Measurements from ENCODE around the gene MRPL10.

MRPL10 gene

GRCh38 chr17:47866941-47867340 is 35.6 kb upstream of the MRPL10 start:
- no peak for DNase-seq (ENCODE audit: low read depth in 1 of 2, low spot score in 1 of 2)
- no peak for TF ChIP-seq GABPA (IDR thresholded peaks at IDR 0.05; ENCODE audit: low read depth)
- no peak for TF ChIP-seq SPI1 (IDR thresholded peaks at IDR 0.05; ENCODE audit: borderline replicate concordance, low read depth)
- TF ChIP-seq, protein P1, sequence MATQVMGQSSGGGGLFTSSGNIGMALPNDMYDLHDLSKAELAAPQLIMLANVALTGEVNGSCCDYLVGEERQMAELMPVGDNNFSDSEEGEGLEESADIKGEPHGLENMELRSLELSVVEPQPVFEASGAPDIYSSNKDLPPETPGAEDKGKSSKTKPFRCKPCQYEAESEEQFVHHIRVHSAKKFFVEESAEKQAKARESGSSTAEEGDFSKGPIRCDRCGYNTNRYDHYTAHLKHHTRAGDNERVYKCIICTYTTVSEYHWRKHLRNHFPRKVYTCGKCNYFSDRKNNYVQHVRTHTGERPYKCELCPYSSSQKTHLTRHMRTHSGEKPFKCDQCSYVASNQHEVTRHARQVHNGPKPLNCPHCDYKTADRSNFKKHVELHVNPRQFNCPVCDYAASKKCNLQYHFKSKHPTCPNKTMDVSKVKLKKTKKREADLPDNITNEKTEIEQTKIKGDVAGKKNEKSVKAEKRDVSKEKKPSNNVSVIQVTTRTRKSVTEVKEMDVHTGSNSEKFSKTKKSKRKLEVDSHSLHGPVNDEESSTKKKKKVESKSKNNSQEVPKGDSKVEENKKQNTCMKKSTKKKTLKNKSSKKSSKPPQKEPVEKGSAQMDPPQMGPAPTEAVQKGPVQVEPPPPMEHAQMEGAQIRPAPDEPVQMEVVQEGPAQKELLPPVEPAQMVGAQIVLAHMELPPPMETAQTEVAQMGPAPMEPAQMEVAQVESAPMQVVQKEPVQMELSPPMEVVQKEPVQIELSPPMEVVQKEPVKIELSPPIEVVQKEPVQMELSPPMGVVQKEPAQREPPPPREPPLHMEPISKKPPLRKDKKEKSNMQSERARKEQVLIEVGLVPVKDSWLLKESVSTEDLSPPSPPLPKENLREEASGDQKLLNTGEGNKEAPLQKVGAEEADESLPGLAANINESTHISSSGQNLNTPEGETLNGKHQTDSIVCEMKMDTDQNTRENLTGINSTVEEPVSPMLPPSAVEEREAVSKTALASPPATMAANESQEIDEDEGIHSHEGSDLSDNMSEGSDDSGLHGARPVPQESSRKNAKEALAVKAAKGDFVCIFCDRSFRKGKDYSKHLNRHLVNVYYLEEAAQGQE (IDR thresholded peaks at IDR 0.05; ENCODE audit: insufficient replicate concordance, low read depth) = no peak
- TF ChIP-seq, protein P2, sequence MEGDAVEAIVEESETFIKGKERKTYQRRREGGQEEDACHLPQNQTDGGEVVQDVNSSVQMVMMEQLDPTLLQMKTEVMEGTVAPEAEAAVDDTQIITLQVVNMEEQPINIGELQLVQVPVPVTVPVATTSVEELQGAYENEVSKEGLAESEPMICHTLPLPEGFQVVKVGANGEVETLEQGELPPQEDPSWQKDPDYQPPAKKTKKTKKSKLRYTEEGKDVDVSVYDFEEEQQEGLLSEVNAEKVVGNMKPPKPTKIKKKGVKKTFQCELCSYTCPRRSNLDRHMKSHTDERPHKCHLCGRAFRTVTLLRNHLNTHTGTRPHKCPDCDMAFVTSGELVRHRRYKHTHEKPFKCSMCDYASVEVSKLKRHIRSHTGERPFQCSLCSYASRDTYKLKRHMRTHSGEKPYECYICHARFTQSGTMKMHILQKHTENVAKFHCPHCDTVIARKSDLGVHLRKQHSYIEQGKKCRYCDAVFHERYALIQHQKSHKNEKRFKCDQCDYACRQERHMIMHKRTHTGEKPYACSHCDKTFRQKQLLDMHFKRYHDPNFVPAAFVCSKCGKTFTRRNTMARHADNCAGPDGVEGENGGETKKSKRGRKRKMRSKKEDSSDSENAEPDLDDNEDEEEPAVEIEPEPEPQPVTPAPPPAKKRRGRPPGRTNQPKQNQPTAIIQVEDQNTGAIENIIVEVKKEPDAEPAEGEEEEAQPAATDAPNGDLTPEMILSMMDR (IDR thresholded peaks at IDR 0.05; ENCODE audit: insufficient read depth, low read length) = no peak
- no peak for TF ChIP-seq POLR2AphosphoS5 (IDR thresholded peaks at IDR 0.05; ENCODE audit: low read depth)
- H3K4me3 ChIP-seq (replicated peaks; ENCODE audit: insufficient read depth, low read length) = no peak overlapping the region
- H3K27me3 ChIP-seq (ENCODE audit: insufficient read depth, poor library complexity, severe bottlenecking) = peaks cover 14% of the 10 kb centered on the region
- no peak overlapping the region for H3K27ac ChIP-seq (replicated peaks)

DNA sequence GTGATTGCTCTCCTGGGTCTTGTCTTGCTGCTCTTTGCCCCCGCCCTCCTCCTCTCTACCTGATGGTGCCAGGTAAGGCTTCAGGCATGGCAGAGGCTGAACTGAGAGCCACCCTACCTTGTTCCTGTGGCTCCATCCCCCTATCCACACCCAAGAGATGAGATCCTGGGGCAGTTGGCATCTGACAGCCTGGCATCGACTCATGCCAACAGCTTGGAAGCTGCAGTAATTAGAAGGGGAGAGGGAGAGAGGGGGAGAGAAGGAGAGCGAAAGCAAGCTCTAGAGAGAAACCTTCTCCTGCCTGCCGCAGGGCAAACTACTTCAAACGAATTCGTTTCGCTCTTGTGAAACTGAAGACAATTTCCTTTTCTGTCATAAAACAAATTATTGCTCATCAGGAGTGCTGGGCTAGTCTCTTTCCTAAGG is 33.5 kb upstream of the MRPL10 start:
- H3K27ac ChIP-seq (replicated peaks) = no peak overlapping the region
- no peak for DNase-seq (ENCODE audit: low read depth in 1 of 2, low spot score in 1 of 2)
- TF ChIP-seq, protein P1 (IDR thresholded peaks at IDR 0.05; ENCODE audit: insufficient replicate concordance, low read depth) = no peak
- TF ChIP-seq, protein P2 (IDR thresholded peaks at IDR 0.05; ENCODE audit: insufficient read depth, low read length) = no peak
- TF ChIP-seq GABPA (IDR thresholded peaks at IDR 0.05; ENCODE audit: low read depth) (no peak), POLR2AphosphoS5 (IDR thresholded peaks at IDR 0.05; ENCODE audit: low read depth) (no peak), SPI1 (IDR thresholded peaks at IDR 0.05; ENCODE audit: borderline replicate concordance, low read depth) (no peak)

GRCh38 chr17:47862621-47863440 is 31.5 kb upstream of the MRPL10 start:
- no peak overlapping the region for H3K4me3 ChIP-seq (replicated peaks; ENCODE audit: insufficient read depth, low read length)
- H3K27ac ChIP-seq (replicated peaks) = no peak overlapping the region
- H3K27me3 ChIP-seq (ENCODE audit: insufficient read depth, poor library complexity, severe bottlenecking) = peaks cover 7% of the 10 kb centered on the region
- no peak for DNase-seq (ENCODE audit: low read depth in 1 of 2, low spot score in 1 of 2)
- no peak for TF ChIP-seq GABPA (IDR thresholded peaks at IDR 0.05; ENCODE audit: low read depth)
- TF ChIP-seq, protein P1 (IDR thresholded peaks at IDR 0.05; ENCODE audit: insufficient replicate concordance, low read depth) = no peak
- no peak for TF ChIP-seq SPI1 (IDR thresholded peaks at IDR 0.05; ENCODE audit: borderline replicate concordance, low read depth)

More for the DNA sequence above, 33.5 kb upstream of the MRPL10 start:
- H3K4me3 ChIP-seq (replicated peaks; ENCODE audit: insufficient read depth, low read length) = no peak overlapping the region
- peaks cover 5% of the 10 kb centered on the region for H3K27me3 ChIP-seq (ENCODE audit: insufficient read depth, poor library complexity, severe bottlenecking)
